Measurements from ENCODE around the gene NDUFA8. TPM values are rescaled to one million over a fixed set of nuclear protein-coding genes. Genes with fewer than 3 reads are reported as not detected.

NDUFA8 gene
- polyA plus RNA-seq, 1 donor (not counting 4 experiments of a cell fraction or from before 2014, with no cell fraction given), result 105 TPM

DNA sequence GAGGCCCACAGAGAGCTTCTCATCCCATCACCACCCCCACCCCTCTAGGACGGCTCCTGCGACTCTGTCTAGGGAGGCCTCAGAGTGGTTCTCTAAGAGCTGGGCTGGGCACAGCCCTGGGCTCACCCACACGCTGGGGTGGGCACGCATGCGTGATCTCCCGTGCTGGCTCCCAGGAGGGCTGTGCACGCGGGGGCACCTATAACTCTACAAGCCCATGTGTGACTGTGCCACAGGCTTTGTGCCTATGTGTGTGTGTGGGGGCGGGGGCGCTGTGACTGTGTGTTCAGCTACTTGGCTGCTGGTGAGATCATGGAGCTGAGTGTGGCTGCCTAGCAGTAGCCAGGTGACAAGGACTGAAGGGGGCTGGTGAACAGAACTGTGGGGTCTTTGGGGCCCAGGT, 32.2 kb downstream of the NDUFA8 start:
- Histone ChIP-seq H4K20me1 (ENCODE audit: control insufficient read depth, extremely low read depth, insufficient read depth, low read length) (no peaks in the 10 kb centered on the region), H3K4me2 (ENCODE audit: control insufficient read depth, extremely low read depth, insufficient read depth, low read depth, low read length) (no peak overlapping the region), H3K9ac (ENCODE audit: control insufficient read depth, extremely low read depth, insufficient read depth, low read length) (no peak overlapping the region), H3K79me2 (ENCODE audit: control insufficient read depth, insufficient read depth, low read length) (no peaks in the 10 kb centered on the region), H3K36me3 (ENCODE audit: control insufficient read depth in 2 of 2, extremely low read depth in 1 of 2, insufficient read depth in 2 of 2, low read length in 2 of 2) (no peaks in the 10 kb centered on the region), H3K9me3 (ENCODE audit: control insufficient read depth, low read depth, low read length) (no peaks in the 10 kb centered on the region), H3K27me3 (ENCODE audit: control insufficient read depth, extremely low read depth, insufficient read depth, low read length) (peaks cover 14% of the 10 kb centered on the region), H2AFZ (ENCODE audit: control insufficient read depth, low read length) (no peak overlapping the region), H3K9me1 (ENCODE audit: control insufficient read depth, extremely low read depth, insufficient read depth, low read length) (no peaks in the 10 kb centered on the region), H3K4me1 (ENCODE audit: control insufficient read depth, extremely low read depth, insufficient read depth, low read length) (peaks cover 20% of the 10 kb centered on the region), H3K27ac (ENCODE audit: control insufficient read depth, insufficient read depth, low read length) (no peak overlapping the region), H3K4me3 (ENCODE audit: control insufficient read depth in 2 of 3, extremely low read depth in 1 of 3, insufficient read depth in 2 of 3, low read depth in 1 of 3, low read length in 3 of 3) (no peak overlapping the region)
- FAIRE-seq, result no peak
- no peak for TF ChIP-seq EZH2 (IDR thresholded peaks at IDR 0.05; ENCODE audit: low read length)
- TF ChIP-seq, protein P1, sequence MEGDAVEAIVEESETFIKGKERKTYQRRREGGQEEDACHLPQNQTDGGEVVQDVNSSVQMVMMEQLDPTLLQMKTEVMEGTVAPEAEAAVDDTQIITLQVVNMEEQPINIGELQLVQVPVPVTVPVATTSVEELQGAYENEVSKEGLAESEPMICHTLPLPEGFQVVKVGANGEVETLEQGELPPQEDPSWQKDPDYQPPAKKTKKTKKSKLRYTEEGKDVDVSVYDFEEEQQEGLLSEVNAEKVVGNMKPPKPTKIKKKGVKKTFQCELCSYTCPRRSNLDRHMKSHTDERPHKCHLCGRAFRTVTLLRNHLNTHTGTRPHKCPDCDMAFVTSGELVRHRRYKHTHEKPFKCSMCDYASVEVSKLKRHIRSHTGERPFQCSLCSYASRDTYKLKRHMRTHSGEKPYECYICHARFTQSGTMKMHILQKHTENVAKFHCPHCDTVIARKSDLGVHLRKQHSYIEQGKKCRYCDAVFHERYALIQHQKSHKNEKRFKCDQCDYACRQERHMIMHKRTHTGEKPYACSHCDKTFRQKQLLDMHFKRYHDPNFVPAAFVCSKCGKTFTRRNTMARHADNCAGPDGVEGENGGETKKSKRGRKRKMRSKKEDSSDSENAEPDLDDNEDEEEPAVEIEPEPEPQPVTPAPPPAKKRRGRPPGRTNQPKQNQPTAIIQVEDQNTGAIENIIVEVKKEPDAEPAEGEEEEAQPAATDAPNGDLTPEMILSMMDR (optimal IDR thresholded peaks at IDR 0.05 in 1 of 3, IDR thresholded peaks at IDR 0.05 in 1 of 3, conservative IDR thresholded peaks at IDR 0.05 in 1 of 3; ENCODE audit: extremely low read depth in 1 of 3, insufficient read depth in 2 of 3, low read length in 3 of 3), result peak in 1 of 3 experiments; percentile 26
- DNase-seq (ENCODE audit: low read depth, low spot score), result no peak
- dilution Hi-C loops (cut with MboI; ENCODE audit: extremely low pct_ligation_motif_present, low sequenced_read_pairs), result no loop called here

DNA sequence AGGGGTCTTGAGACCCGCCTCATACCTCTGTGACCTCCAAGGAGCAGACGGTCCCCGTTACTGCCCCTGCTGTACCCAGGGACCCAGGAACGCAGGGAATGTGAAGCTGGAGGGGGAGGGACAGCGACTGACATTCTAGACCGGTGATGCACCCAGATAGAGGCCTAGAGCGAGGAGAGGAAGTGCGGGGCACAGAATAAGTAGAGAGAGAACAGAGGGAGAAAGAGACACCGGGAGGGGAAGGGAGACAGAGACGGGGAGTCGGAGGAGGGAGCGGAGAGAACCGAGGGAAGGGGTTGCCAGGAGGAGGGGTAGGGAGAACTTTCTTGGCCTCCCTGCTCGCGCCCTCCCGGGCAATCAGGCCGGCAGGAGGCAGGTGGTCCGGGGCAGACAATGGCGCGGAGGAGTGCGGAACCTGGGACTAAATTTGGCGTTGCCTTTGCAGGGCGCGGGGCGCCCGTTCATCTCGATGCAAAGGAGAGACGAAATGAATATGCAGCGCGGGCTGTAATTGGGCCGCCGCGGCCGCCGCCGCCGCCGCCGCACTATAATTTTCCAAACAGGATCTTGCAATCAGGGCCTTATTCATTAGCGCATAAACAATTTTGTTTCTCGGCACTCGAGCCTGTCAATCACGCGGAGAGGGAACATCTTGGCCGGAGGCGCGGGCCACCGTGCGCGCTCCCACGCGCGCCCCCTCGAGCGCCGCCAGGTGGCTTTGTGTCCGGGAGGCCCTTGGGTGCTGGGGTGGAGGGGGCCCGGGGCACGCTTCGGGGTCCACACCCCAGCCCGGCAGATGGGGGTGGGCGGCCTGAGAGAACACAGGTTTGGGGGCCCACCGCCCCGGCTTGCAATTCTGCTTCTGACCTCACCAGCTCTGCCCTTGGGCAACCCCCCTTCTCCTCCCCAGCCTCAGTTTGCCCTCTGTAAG, 33.0 kb downstream of the NDUFA8 start:
- dilution Hi-C loops (cut with MboI; ENCODE audit: extremely low pct_ligation_motif_present, low sequenced_read_pairs), result no loop called here
- H2AFZ ChIP-seq (ENCODE audit: control insufficient read depth, low read length), result peak overlapping the region; percentile 86
- peak; percentile 81 for FAIRE-seq
- H3K36me3 ChIP-seq (ENCODE audit: control insufficient read depth in 2 of 2, extremely low read depth in 1 of 2, insufficient read depth in 2 of 2, low read length in 2 of 2), result no peaks in the 10 kb centered on the region
- no peak overlapping the region for H3K27ac ChIP-seq (ENCODE audit: control insufficient read depth, insufficient read depth, low read length)
- H3K9me1 ChIP-seq (ENCODE audit: control insufficient read depth, extremely low read depth, insufficient read depth, low read length), result no peaks in the 10 kb centered on the region
- DNase-seq (ENCODE audit: low read depth, low spot score), result no peak
- H3K27me3 ChIP-seq (ENCODE audit: control insufficient read depth, extremely low read depth, insufficient read depth, low read length), result peaks cover 9% of the 10 kb centered on the region
- peaks cover 22% of the 10 kb centered on the region for H3K4me1 ChIP-seq (ENCODE audit: control insufficient read depth, extremely low read depth, insufficient read depth, low read length)
- peak; percentile 26 for TF ChIP-seq EZH2 (IDR thresholded peaks at IDR 0.05; ENCODE audit: low read length)
- TF ChIP-seq, protein P1 (optimal IDR thresholded peaks at IDR 0.05 in 1 of 3, IDR thresholded peaks at IDR 0.05 in 1 of 3, conservative IDR thresholded peaks at IDR 0.05 in 1 of 3; ENCODE audit: extremely low read depth in 1 of 3, insufficient read depth in 2 of 3, low read length in 3 of 3), result no peak
- H3K4me3 ChIP-seq (ENCODE audit: control insufficient read depth in 2 of 3, extremely low read depth in 1 of 3, insufficient read depth in 2 of 3, low read depth in 1 of 3, low read length in 3 of 3), result peak overlapping the region in 2 of 3 experiments; percentile 5 to 42
- no peaks in the 10 kb centered on the region for H4K20me1 ChIP-seq (ENCODE audit: control insufficient read depth, extremely low read depth, insufficient read depth, low read length)
- peak overlapping the region; percentile 76 for H3K4me2 ChIP-seq (ENCODE audit: control insufficient read depth, extremely low read depth, insufficient read depth, low read depth, low read length)
- peak overlapping the region; percentile 31 for H3K9ac ChIP-seq (ENCODE audit: control insufficient read depth, extremely low read depth, insufficient read depth, low read length)
- H3K79me2 ChIP-seq (ENCODE audit: control insufficient read depth, insufficient read depth, low read length), result no peaks in the 10 kb centered on the region
- no peaks in the 10 kb centered on the region for H3K9me3 ChIP-seq (ENCODE audit: control insufficient read depth, low read depth, low read length)
